Measurements from ENCODE around the gene NR1D2. TPM values are rescaled to one million over a fixed set of nuclear protein-coding genes. Genes with fewer than 3 reads are reported as not detected.
"Not testable (repeated sequence)": the region's sequence is repeated elsewhere in the genome, so short reads cannot be mapped to it uniquely, and the experiment has no call there.

NR1D2 gene
- total and polyA plus RNA-seq, 2 donors, result 8.2 to 12.7 TPM

DNA sequence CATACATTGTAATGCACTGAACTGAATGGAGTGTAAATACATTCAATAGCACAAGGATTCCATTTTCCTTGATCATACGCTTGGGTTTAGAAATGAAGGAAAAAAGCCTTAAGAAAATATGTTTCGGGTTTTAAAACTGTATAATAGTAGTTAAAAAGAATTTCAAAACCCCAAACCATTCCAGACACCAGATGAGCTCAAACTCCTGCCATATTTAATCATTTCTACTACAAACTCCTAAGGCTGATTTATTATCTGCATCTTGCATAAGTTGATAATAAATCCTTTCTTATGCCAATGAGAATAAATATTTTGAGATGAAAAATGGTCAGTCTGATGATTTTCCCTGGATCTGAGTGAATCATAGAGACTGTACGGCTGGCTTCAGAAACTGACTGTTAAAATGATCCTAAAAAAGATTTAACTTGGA is 51.0 kb downstream of the NR1D2 start:
- DNase-seq (ENCODE audit: low read depth in 6 of 9, low spot score in 9 of 9), result no peak
- H3K4me1 ChIP-seq (ENCODE audit: control insufficient read depth in 2 of 2, insufficient read depth in 2 of 2, low read length in 2 of 2), result peaks cover 0 to 10% of the 10 kb centered on the region in 2 donors
- no peaks in the 10 kb centered on the region for H3K36me3 ChIP-seq (ENCODE audit: control insufficient read depth in 2 of 2, insufficient read depth in 2 of 2, low read length in 1 of 2)
- 98% methylated on average over 3 of the region's 3 CpGs for WGBS
- no peak overlapping the region for H3K27ac ChIP-seq (ENCODE audit: low read depth in 1 of 2, low read length in 1 of 2)
- H3K27me3 ChIP-seq (ENCODE audit: control insufficient read depth in 2 of 2, insufficient read depth in 1 of 2, low read length in 1 of 2), result no peaks in the 10 kb centered on the region
- H3K4me3 ChIP-seq (ENCODE audit: low read length in 2 of 2), result no peak overlapping the region
- no peaks in the 10 kb centered on the region for H3K9me3 ChIP-seq (ENCODE audit: control insufficient read depth in 2 of 2, insufficient read depth in 1 of 2, low read length in 1 of 2)

DNA sequence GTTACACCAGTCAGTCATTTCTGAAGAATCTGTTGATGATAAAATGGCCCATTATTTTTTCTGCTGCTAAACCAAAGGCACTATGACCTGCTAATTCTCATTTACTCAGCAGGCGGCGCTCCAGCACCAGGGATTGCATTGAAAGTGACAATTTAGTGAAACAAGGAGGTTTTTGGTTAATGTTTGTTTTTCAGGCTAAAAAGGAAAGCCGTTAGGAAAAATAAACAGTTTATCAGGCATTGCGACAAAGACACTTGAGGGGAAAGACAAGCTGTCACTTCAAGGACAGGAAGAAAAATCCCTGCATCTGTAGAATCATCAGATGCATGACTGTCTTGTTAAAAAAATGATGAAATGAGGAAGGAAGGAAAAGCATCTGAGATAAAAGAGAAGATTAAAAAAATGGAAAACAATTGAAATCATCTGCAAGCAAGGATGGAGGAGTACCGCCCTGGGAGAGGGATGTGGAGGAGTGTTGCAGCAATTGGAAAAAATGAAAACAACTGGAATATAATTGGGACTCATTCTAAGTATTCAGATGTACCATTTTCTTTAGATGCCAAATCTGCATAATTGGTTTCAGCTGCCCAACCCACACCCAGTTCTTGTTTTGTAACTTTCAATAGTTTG is 54.0 kb downstream of the NR1D2 start:
- H3K36me3 ChIP-seq (ENCODE audit: control insufficient read depth in 2 of 2, insufficient read depth in 2 of 2, low read length in 1 of 2), result no peaks in the 10 kb centered on the region
- peak in 8 of 9 donors; percentile 17 to 65 (median 27) for DNase-seq (ENCODE audit: low read depth in 6 of 9, low spot score in 9 of 9)
- no peaks in the 10 kb centered on the region for H3K27me3 ChIP-seq (ENCODE audit: control insufficient read depth in 2 of 2, insufficient read depth in 1 of 2, low read length in 1 of 2)
- H3K4me1 ChIP-seq (ENCODE audit: control insufficient read depth in 2 of 2, insufficient read depth in 2 of 2, low read length in 2 of 2), result no peaks in the 10 kb centered on the region
- no peak overlapping the region for H3K4me3 ChIP-seq (ENCODE audit: low read length in 2 of 2)
- H3K27ac ChIP-seq (ENCODE audit: low read depth in 1 of 2, low read length in 1 of 2), result no peak overlapping the region
- no peaks in the 10 kb centered on the region for H3K9me3 ChIP-seq (ENCODE audit: control insufficient read depth in 2 of 2, insufficient read depth in 1 of 2, low read length in 1 of 2)
- 1% methylated on average over 5 of the region's 5 CpGs for WGBS

DNA sequence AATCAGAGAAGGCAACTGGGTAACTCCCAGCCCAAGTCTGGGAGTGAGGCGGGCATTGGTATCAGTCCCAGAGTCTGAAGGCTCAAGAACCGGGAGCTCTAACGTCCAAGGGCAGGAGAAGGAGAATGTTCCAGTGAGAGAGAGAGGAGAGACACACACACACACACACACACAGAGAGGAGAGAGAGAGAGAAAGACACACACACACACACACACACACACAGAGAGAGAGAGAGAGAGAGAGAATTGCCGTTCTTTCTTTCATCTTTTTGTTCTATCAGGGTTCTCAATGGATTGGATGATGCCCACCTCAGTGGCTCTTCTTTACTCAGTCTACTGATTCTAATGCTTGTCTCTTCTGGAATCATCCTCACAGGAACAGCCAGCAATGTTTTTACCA is 57.0 kb downstream of the NR1D2 start:
- no peak for DNase-seq (ENCODE audit: low read depth in 6 of 9, low spot score in 9 of 9)
- H3K27ac ChIP-seq (ENCODE audit: low read depth in 1 of 2, low read length in 1 of 2), result no peak overlapping the region
- no peak overlapping the region for H3K4me3 ChIP-seq (ENCODE audit: low read length in 2 of 2)
- H3K27me3 ChIP-seq (ENCODE audit: control insufficient read depth in 2 of 2, insufficient read depth in 1 of 2, low read length in 1 of 2), result no peaks in the 10 kb centered on the region
- 98% methylated on average over 4 of the region's 4 CpGs for WGBS
- H3K36me3 ChIP-seq (ENCODE audit: control insufficient read depth in 2 of 2, insufficient read depth in 2 of 2, low read length in 1 of 2), result no peaks in the 10 kb centered on the region
- no peaks in the 10 kb centered on the region for H3K9me3 ChIP-seq (ENCODE audit: control insufficient read depth in 2 of 2, insufficient read depth in 1 of 2, low read length in 1 of 2)
- no peaks in the 10 kb centered on the region for H3K4me1 ChIP-seq (ENCODE audit: control insufficient read depth in 2 of 2, insufficient read depth in 2 of 2, low read length in 2 of 2)

DNA sequence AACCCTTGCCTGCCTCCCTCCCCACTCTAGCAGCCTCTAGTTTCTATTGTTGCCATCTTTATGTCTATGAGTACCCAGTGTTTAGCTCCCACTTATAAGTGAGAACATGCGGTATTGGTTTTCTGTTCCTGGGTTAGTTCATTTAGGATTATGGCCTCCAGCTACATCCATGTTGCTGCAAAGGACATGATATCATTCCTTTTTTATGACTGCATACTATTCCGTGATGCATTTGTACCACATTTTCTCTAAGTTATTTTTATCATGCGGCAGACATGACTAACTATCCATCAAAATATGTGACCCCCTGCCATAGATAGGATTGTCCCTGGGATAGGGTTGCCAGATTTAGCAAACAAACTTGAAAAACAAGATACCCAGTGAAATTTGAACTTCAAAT is 58.4 kb downstream of the NR1D2 start:
- H3K9me3 ChIP-seq (ENCODE audit: control insufficient read depth in 2 of 2, insufficient read depth in 1 of 2, low read length in 1 of 2), result no peaks in the 10 kb centered on the region
- no peak for DNase-seq (ENCODE audit: low read depth in 6 of 9, low spot score in 9 of 9)
- H3K27me3 ChIP-seq (ENCODE audit: control insufficient read depth in 2 of 2, insufficient read depth in 1 of 2, low read length in 1 of 2), result no peaks in the 10 kb centered on the region
- no peaks in the 10 kb centered on the region for H3K4me1 ChIP-seq (ENCODE audit: control insufficient read depth in 2 of 2, insufficient read depth in 2 of 2, low read length in 2 of 2)
- H3K4me3 ChIP-seq (ENCODE audit: low read length in 2 of 2), result no peak overlapping the region
- WGBS, result 97% methylated on average over 3 of the region's 3 CpGs
- H3K36me3 ChIP-seq (ENCODE audit: control insufficient read depth in 2 of 2, insufficient read depth in 2 of 2, low read length in 1 of 2), result no peaks in the 10 kb centered on the region
- H3K27ac ChIP-seq (ENCODE audit: low read depth in 1 of 2, low read length in 1 of 2), result no peak overlapping the region

DNA sequence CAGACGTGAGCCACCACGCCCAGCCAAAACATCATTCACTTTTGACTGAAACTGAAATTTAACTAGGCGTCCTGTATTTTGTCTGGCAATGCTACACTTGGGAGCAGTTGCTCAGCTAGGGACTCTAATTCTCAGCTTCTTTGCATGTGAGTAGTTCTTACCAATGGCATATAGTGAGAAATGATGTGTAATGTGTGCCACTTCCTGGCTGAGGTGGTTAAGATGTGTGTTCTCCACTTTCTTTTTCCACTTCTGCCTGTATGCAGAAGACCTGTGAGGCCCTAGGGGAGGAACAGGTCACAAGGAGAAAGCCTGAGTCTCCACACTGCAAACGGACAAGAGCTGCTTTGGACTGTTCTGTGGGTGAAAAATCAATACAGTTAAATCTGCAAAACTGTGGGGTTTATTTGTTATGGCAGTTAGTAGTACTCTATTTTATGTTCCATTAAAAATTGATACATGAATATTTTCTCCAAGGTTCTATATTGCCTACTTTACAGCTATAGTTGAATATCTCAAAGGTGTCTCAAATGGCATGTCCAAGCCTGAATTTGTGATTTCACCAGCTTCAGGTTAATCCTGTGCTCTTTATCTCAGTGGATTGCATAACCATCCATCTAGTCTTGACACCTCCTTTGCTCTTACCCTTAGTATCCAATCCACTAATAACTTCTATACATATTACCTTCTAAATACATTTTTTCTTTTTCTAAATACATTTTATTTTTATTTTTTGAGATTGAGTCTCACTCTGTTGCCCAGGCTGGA is 59.3 kb downstream of the NR1D2 start:
- WGBS, result 76% methylated on average over 4 of the region's 4 CpGs
- no peak overlapping the region for H3K27ac ChIP-seq (ENCODE audit: low read depth in 1 of 2, low read length in 1 of 2)
- no peaks in the 10 kb centered on the region for H3K36me3 ChIP-seq (ENCODE audit: control insufficient read depth in 2 of 2, insufficient read depth in 2 of 2, low read length in 1 of 2)
- H3K4me3 ChIP-seq (ENCODE audit: low read length in 2 of 2), result no peak overlapping the region
- H3K9me3 ChIP-seq (ENCODE audit: control insufficient read depth in 2 of 2, insufficient read depth in 1 of 2, low read length in 1 of 2), result no peaks in the 10 kb centered on the region
- H3K27me3 ChIP-seq (ENCODE audit: control insufficient read depth in 2 of 2, insufficient read depth in 1 of 2, low read length in 1 of 2), result no peaks in the 10 kb centered on the region
- DNase-seq (ENCODE audit: low read depth in 6 of 9, low spot score in 9 of 9), result peak in 1 of 9 donors; percentile 8
- no peaks in the 10 kb centered on the region for H3K4me1 ChIP-seq (ENCODE audit: control insufficient read depth in 2 of 2, insufficient read depth in 2 of 2, low read length in 2 of 2)

DNA sequence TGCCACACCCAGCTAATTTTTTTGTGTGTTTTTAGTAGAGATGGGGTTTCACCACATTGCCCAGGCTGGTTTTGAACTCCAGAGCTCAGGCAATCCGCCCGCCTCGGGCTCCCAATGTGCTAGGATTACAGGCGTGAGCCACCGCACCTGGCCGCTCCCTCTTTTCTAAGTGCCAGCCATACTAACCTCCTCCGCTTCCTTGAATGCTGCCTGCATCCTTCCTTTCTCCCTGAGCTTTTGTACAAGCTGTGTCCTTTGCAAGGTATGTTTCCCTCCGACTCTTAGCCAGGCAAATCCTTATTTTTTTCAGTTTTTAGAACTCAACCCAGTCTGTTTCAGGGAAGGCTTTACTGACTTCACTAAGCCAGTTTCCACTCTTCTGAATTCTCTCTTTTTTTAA is 60.6 kb downstream of the NR1D2 start:
- Histone ChIP-seq H3K27me3 (ENCODE audit: control insufficient read depth in 2 of 2, insufficient read depth in 1 of 2, low read length in 1 of 2) (no peaks in the 10 kb centered on the region), H3K4me3 (ENCODE audit: low read length in 2 of 2) (no peak overlapping the region), H3K27ac (ENCODE audit: low read depth in 1 of 2, low read length in 1 of 2) (no peak overlapping the region), H3K9me3 (ENCODE audit: control insufficient read depth in 2 of 2, insufficient read depth in 1 of 2, low read length in 1 of 2) (no peaks in the 10 kb centered on the region), H3K4me1 (ENCODE audit: control insufficient read depth in 2 of 2, insufficient read depth in 2 of 2, low read length in 2 of 2) (no peaks in the 10 kb centered on the region), H3K36me3 (ENCODE audit: control insufficient read depth in 2 of 2, insufficient read depth in 2 of 2, low read length in 1 of 2) (no peaks in the 10 kb centered on the region)
- no peak for DNase-seq (ENCODE audit: low read depth in 6 of 9, low spot score in 9 of 9)
- 99% methylated on average over 8 of the region's 8 CpGs for WGBS

DNA sequence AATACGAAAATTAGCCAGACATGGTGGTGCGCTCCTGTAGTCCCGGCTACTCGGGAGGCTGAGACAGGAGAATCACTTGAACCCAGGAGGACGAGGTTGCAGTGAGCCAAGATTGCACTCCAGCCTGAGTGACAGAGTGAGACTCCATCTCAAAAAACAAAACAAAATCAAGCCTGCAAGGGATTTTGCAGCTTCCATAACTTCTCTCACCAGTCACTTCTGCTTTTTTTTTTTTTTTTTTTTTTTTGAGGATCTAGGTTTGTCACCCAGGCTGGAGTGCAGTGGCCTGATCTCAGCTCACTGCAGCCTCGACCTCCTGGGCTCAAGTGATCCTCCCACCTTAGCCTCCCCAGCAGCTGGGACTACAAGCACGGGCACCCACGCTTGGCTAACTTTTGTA is 65.7 kb downstream of the NR1D2 start:
- H3K9me3 ChIP-seq (ENCODE audit: control insufficient read depth in 2 of 2, insufficient read depth in 1 of 2, low read length in 1 of 2); H3K4me1 ChIP-seq (ENCODE audit: control insufficient read depth in 2 of 2, insufficient read depth in 2 of 2, low read length in 2 of 2); H3K27me3 ChIP-seq (ENCODE audit: control insufficient read depth in 2 of 2, insufficient read depth in 1 of 2, low read length in 1 of 2); H3K4me3 ChIP-seq (ENCODE audit: low read length in 2 of 2); H3K36me3 ChIP-seq (ENCODE audit: control insufficient read depth in 2 of 2, insufficient read depth in 2 of 2, low read length in 1 of 2); DNase-seq (ENCODE audit: low read depth in 6 of 9, low spot score in 9 of 9); H3K27ac ChIP-seq (ENCODE audit: low read depth in 1 of 2, low read length in 1 of 2): not testable (repeated sequence)
- 91% methylated on average over 8 of the region's 8 CpGs for WGBS

DNA sequence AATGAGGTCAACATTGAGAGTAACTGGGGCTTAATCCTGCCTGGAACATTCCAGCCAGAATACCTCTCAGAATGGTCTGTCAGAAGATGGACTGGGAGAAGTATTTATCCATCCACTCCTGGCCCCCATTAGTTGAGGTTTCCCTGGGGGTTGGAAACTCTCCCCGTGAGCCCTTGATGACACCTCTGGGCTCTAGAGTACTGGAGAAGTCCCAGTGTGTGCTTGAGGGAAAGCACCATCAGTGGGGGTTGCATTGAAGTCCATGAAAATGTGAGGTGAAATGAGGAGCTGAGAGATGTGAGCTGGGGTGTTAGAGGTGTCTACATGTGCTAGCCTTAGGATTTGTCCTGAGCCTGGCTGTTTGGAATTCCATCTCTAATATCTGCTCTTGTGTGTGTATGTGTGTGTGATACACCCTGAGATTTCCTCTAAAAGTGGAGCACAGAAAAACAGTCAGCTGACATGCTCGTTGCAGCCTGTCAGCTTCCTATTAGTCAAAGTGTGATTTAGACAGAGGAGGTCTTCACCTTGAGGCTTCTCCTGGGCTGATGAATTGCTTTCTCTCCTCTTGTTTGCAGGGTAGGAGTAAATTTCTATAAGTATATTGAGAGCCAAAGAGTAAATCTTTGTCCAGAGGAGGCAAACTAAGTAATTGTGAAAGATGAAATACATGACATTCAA is 67.6 kb downstream of the NR1D2 start:
- no peaks in the 10 kb centered on the region for H3K27me3 ChIP-seq (ENCODE audit: control insufficient read depth in 2 of 2, insufficient read depth in 1 of 2, low read length in 1 of 2)
- H3K4me3 ChIP-seq (ENCODE audit: low read length in 2 of 2), result no peak overlapping the region
- no peaks in the 10 kb centered on the region for H3K36me3 ChIP-seq (ENCODE audit: control insufficient read depth in 2 of 2, insufficient read depth in 2 of 2, low read length in 1 of 2)
- no peaks in the 10 kb centered on the region for H3K4me1 ChIP-seq (ENCODE audit: control insufficient read depth in 2 of 2, insufficient read depth in 2 of 2, low read length in 2 of 2)
- H3K9me3 ChIP-seq (ENCODE audit: control insufficient read depth in 2 of 2, insufficient read depth in 1 of 2, low read length in 1 of 2), result no peaks in the 10 kb centered on the region
- no peak for DNase-seq (ENCODE audit: low read depth in 6 of 9, low spot score in 9 of 9)
- 58% methylated on average over 2 of the region's 2 CpGs for WGBS
- no peak overlapping the region for H3K27ac ChIP-seq (ENCODE audit: low read depth in 1 of 2, low read length in 1 of 2)

DNA sequence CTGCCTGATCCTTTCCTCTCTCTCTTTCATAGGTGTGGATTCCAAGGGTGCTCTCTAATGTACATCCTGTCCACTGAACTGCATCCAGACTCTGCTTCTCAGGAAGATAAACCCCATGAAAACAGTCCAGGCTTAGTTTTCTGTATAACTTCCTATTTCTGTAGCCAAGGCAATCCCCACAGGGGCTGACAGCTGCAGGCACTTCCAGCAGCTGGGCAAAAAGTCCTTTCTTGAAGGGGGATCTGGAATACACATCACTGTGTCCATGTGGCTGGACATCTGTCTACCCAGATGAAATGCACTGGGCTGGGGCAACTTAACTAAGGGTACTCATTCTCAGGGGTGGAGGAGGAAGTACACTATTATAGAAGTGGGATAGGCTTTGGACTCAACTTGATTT is 72.2 kb downstream of the NR1D2 start:
- Histone ChIP-seq H3K36me3 (ENCODE audit: control insufficient read depth in 2 of 2, insufficient read depth in 2 of 2, low read length in 1 of 2) (no peaks in the 10 kb centered on the region), H3K4me3 (ENCODE audit: low read length in 2 of 2) (no peak overlapping the region), H3K27me3 (ENCODE audit: control insufficient read depth in 2 of 2, insufficient read depth in 1 of 2, low read length in 1 of 2) (no peaks in the 10 kb centered on the region), H3K27ac (ENCODE audit: low read depth in 1 of 2, low read length in 1 of 2) (peak overlapping the region in 1 of 2 donors; percentile 46), H3K4me1 (ENCODE audit: control insufficient read depth in 2 of 2, insufficient read depth in 2 of 2, low read length in 2 of 2) (peaks cover 0 to 6% of the 10 kb centered on the region in 2 donors), H3K9me3 (ENCODE audit: control insufficient read depth in 2 of 2, insufficient read depth in 1 of 2, low read length in 1 of 2) (no peaks in the 10 kb centered on the region)
- DNase-seq (ENCODE audit: low read depth in 6 of 9, low spot score in 9 of 9), result no peak
